Vagina (tissue), 2 donors: ENCODE data around the gene SETBP1.

Experiments used
- POLR2A ChIP-seq, 2 donors: fragments of 450-650 bp; IDR thresholded peaks; one replicate each; pipeline ENCODE4 v1.6.1; 2017; ENCODE audit warnings: antibody characterized with exemption in 2 of 2, mild to moderate bottlenecking in 2 of 2, moderate library complexity in 2 of 2
- POLR2AphosphoS5 ChIP-seq, 2 donors: sonication (generic); formaldehyde crosslinking; IDR thresholded peaks; one replicate each; pipeline ENCODE4 v1.9.0; 2017; ENCODE audit warnings: antibody characterized with exemption in 2 of 2, mild to moderate bottlenecking in 2 of 2, low read depth in 1 of 2; ENCODE audit not compliant: insufficient read depth in 1 of 2
- TF ChIP-seq, protein P1 (sequence below), 3 experiments: fragments of 450-650 bp in 2 of 3; fragments of 200-600 bp in 1 of 3; sonication (generic) in 1 of 3; IDR thresholded peaks; one replicate each; pipeline ENCODE4 v1.5.1; 2017 to 2019; ENCODE audit warnings: antibody characterized with exemption in 3 of 3, mild to moderate bottlenecking in 2 of 3, moderate library complexity in 2 of 3

GRCh38 chr18:44915661-44916060 lies 235.0 kb downstream of the SETBP1 start:
- TF ChIP-seq, protein P1, sequence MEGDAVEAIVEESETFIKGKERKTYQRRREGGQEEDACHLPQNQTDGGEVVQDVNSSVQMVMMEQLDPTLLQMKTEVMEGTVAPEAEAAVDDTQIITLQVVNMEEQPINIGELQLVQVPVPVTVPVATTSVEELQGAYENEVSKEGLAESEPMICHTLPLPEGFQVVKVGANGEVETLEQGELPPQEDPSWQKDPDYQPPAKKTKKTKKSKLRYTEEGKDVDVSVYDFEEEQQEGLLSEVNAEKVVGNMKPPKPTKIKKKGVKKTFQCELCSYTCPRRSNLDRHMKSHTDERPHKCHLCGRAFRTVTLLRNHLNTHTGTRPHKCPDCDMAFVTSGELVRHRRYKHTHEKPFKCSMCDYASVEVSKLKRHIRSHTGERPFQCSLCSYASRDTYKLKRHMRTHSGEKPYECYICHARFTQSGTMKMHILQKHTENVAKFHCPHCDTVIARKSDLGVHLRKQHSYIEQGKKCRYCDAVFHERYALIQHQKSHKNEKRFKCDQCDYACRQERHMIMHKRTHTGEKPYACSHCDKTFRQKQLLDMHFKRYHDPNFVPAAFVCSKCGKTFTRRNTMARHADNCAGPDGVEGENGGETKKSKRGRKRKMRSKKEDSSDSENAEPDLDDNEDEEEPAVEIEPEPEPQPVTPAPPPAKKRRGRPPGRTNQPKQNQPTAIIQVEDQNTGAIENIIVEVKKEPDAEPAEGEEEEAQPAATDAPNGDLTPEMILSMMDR (IDR thresholded peaks at IDR 0.05) = no peak
- TF ChIP-seq POLR2AphosphoS5 (IDR thresholded peaks at IDR 0.05; ENCODE audit: insufficient read depth in 1 of 2, low read depth in 1 of 2) (no peak), POLR2A (IDR thresholded peaks at IDR 0.05) (no peak)
